ENCODE data around the gene KCNQ1. TPM values are rescaled to one million over a fixed set of nuclear protein-coding genes. Genes with fewer than 3 reads are reported as not detected.

KCNQ1 gene
- total and polyA plus RNA-seq, 3 experiments from 2014 or later: 2.6 to 5.7 (median 3.4) TPM

GRCh38 chr11:2713094-2713493, 268.3 kb downstream of the KCNQ1 start:
- ChIA-PET POLR2A (no interaction called here), CTCF (no interaction called here)

GRCh38 chr11:2713661-2714462, 269.1 kb downstream of the KCNQ1 start:
- no peak overlapping the region for H3K27ac Mint-ChIP-seq
- no peaks in the 10 kb centered on the region for H3K4me1 Mint-ChIP-seq
- Histone ChIP-seq H3K4me1 (ENCODE audit: insufficient read depth, low read length) (no peaks in the 10 kb centered on the region), H3K4me3 (ENCODE audit: low read length) (no peak overlapping the region), H3K27ac (ENCODE audit: low read depth, low read length) (no peak overlapping the region), H3K36me3 (ENCODE audit: insufficient read depth, low read length) (no peaks in the 10 kb centered on the region), H3K9me3 (ENCODE audit: low read length) (no peaks in the 10 kb centered on the region), H3K27me3 (ENCODE audit: insufficient read depth, low read length, poor library complexity, severe bottlenecking) (no peaks in the 10 kb centered on the region)
- ChIA-PET CTCF (no interaction called here), POLR2A (no interaction called here)
- H3K9me3 Mint-ChIP-seq: peaks cover 1 to 9% (median 2%) of the 10 kb centered on the region in 5 donors
- H3K4me3 Mint-ChIP-seq: no peak overlapping the region
- H3K27me3 Mint-ChIP-seq: peaks cover 0 to 2% of the 10 kb centered on the region in 2 donors
- DNase-seq: no peak
- peaks cover 0 to 4% (median 0%) of the 10 kb centered on the region in 3 donors for H3K36me3 Mint-ChIP-seq

More at GRCh38 chr11:2713094-2713493, 268.3 kb downstream of the KCNQ1 start:
- Mint-ChIP-seq H3K36me3 (peaks cover 0 to 4% (median 0%) of the 10 kb centered on the region in 3 donors), H3K9me3 (peaks cover 1 to 9% (median 2%) of the 10 kb centered on the region in 5 donors), H3K4me3 (no peak overlapping the region), H3K27me3 (peaks cover 0 to 2% of the 10 kb centered on the region in 2 donors), H3K4me1 (no peaks in the 10 kb centered on the region), H3K27ac (peak overlapping the region in 1 of 8 donors; percentile 54)
- no peak overlapping the region for H3K4me3 ChIP-seq (ENCODE audit: low read length)
- no peaks in the 10 kb centered on the region for H3K36me3 ChIP-seq (ENCODE audit: insufficient read depth, low read length)
- no peak overlapping the region for H3K27ac ChIP-seq (ENCODE audit: low read depth, low read length)
- DNase-seq: no peak
- H3K4me1 ChIP-seq (ENCODE audit: insufficient read depth, low read length): no peaks in the 10 kb centered on the region
- no peaks in the 10 kb centered on the region for H3K27me3 ChIP-seq (ENCODE audit: insufficient read depth, low read length, poor library complexity, severe bottlenecking)
- H3K9me3 ChIP-seq (ENCODE audit: low read length): no peaks in the 10 kb centered on the region

- peaks cover 0 to 2% of the 10 kb centered on the region in 2 donors for H3K27me3 Mint-ChIP-seq
- ChIA-PET POLR2A (no interaction called here), CTCF (no interaction called here)
- Histone ChIP-seq H3K4me3 (ENCODE audit: low read length) (no peak overlapping the region), H3K4me1 (ENCODE audit: insufficient read depth, low read length) (no peaks in the 10 kb centered on the region), H3K27me3 (ENCODE audit: insufficient read depth, low read length, poor library complexity, severe bottlenecking) (no peaks in the 10 kb centered on the region), H3K27ac (ENCODE audit: low read depth, low read length) (no peak overlapping the region), H3K36me3 (ENCODE audit: insufficient read depth, low read length) (no peaks in the 10 kb centered on the region), H3K9me3 (ENCODE audit: low read length) (no peaks in the 10 kb centered on the region)
- no peak for DNase-seq
- peak overlapping the region in 1 of 8 donors; percentile 65 for H3K27ac Mint-ChIP-seq
- no peaks in the 10 kb centered on the region for H3K4me1 Mint-ChIP-seq
- peaks cover 1 to 9% (median 2%) of the 10 kb centered on the region in 5 donors for H3K9me3 Mint-ChIP-seq
- H3K36me3 Mint-ChIP-seq: peaks cover 0 to 4% (median 0%) of the 10 kb centered on the region in 3 donors
- no peak overlapping the region for H3K4me3 Mint-ChIP-seq
Measured at GRCh38 chr11:2714463-2714800, 269.6 kb downstream of the KCNQ1 start.

GRCh38 chr11:2714871-2715270, 270.1 kb downstream of the KCNQ1 start:
- Histone ChIP-seq H3K4me1 (ENCODE audit: insufficient read depth, low read length) (no peaks in the 10 kb centered on the region), H3K27ac (ENCODE audit: low read depth, low read length) (no peak overlapping the region), H3K36me3 (ENCODE audit: insufficient read depth, low read length) (no peaks in the 10 kb centered on the region), H3K4me3 (ENCODE audit: low read length) (no peak overlapping the region), H3K27me3 (ENCODE audit: insufficient read depth, low read length, poor library complexity, severe bottlenecking) (no peaks in the 10 kb centered on the region), H3K9me3 (ENCODE audit: low read length) (no peaks in the 10 kb centered on the region)
- Mint-ChIP-seq H3K9me3 (peaks cover 1 to 8% (median 2%) of the 10 kb centered on the region in 5 donors), H3K27me3 (peaks cover 0 to 2% of the 10 kb centered on the region in 2 donors), H3K4me3 (peak overlapping the region in 1 of 7 donors; percentile 40), H3K27ac (peak overlapping the region in 1 of 8 donors; percentile 33), H3K36me3 (peaks cover 0 to 4% (median 0%) of the 10 kb centered on the region in 3 donors), H3K4me1 (no peaks in the 10 kb centered on the region)
- POLR2A ChIA-PET: no interaction called here
- no peak for DNase-seq
- CTCF ChIA-PET: no interaction called here

GRCh38 chr11:2715716-2716350, 271.0 kb downstream of the KCNQ1 start:
- Mint-ChIP-seq H3K4me3 (no peak overlapping the region), H3K9me3 (peaks cover 0 to 3% (median 0%) of the 10 kb centered on the region in 5 donors), H3K36me3 (peaks cover 0 to 4% (median 0%) of the 10 kb centered on the region in 3 donors), H3K4me1 (no peaks in the 10 kb centered on the region), H3K27ac (no peak overlapping the region), H3K27me3 (peaks cover 0 to 2% of the 10 kb centered on the region in 2 donors)
- Histone ChIP-seq H3K9me3 (ENCODE audit: low read length) (no peaks in the 10 kb centered on the region), H3K36me3 (ENCODE audit: insufficient read depth, low read length) (no peaks in the 10 kb centered on the region), H3K4me3 (ENCODE audit: low read length) (no peak overlapping the region), H3K4me1 (ENCODE audit: insufficient read depth, low read length) (no peaks in the 10 kb centered on the region), H3K27ac (ENCODE audit: low read depth, low read length) (no peak overlapping the region), H3K27me3 (ENCODE audit: insufficient read depth, low read length, poor library complexity, severe bottlenecking) (no peaks in the 10 kb centered on the region)
- POLR2A ChIA-PET: no interaction called here
- CTCF ChIA-PET: no interaction called here
- DNase-seq: no peak

- no peaks in the 10 kb centered on the region for H3K27me3 ChIP-seq (ENCODE audit: insufficient read depth, low read length, poor library complexity, severe bottlenecking)
- H3K4me3 ChIP-seq (ENCODE audit: low read length): no peak overlapping the region
- H3K9me3 ChIP-seq (ENCODE audit: low read length): no peaks in the 10 kb centered on the region
- POLR2A ChIA-PET: no interaction called here
- no peak overlapping the region for H3K4me3 Mint-ChIP-seq
- CTCF ChIA-PET: no interaction called here
- no peaks in the 10 kb centered on the region for H3K36me3 Mint-ChIP-seq
- H3K27ac Mint-ChIP-seq: no peak overlapping the region
- no peak overlapping the region for H3K27ac ChIP-seq (ENCODE audit: low read depth, low read length)
- no peaks in the 10 kb centered on the region for H3K36me3 ChIP-seq (ENCODE audit: insufficient read depth, low read length)
- H3K27me3 Mint-ChIP-seq: peaks cover 0 to 2% of the 10 kb centered on the region in 2 donors
- DNase-seq: no peak
- no peaks in the 10 kb centered on the region for H3K4me1 Mint-ChIP-seq
- peaks cover 0 to 2% (median 0%) of the 10 kb centered on the region in 5 donors for H3K9me3 Mint-ChIP-seq
- no peaks in the 10 kb centered on the region for H3K4me1 ChIP-seq (ENCODE audit: insufficient read depth, low read length)
Measured at GRCh38 chr11:2716376-2717095, 271.7 kb downstream of the KCNQ1 start.

GRCh38 chr11:2717561-2718325, 272.9 kb downstream of the KCNQ1 start:
- Histone ChIP-seq H3K27me3 (ENCODE audit: insufficient read depth, low read length, poor library complexity, severe bottlenecking) (no peaks in the 10 kb centered on the region), H3K4me1 (ENCODE audit: insufficient read depth, low read length) (no peaks in the 10 kb centered on the region), H3K4me3 (ENCODE audit: low read length) (no peak overlapping the region), H3K36me3 (ENCODE audit: insufficient read depth, low read length) (no peaks in the 10 kb centered on the region), H3K9me3 (ENCODE audit: low read length) (no peaks in the 10 kb centered on the region), H3K27ac (ENCODE audit: low read depth, low read length) (no peak overlapping the region)
- Mint-ChIP-seq H3K36me3 (no peaks in the 10 kb centered on the region), H3K4me3 (no peak overlapping the region), H3K27ac (no peak overlapping the region), H3K27me3 (peaks cover 0 to 2% of the 10 kb centered on the region in 2 donors), H3K9me3 (no peaks in the 10 kb centered on the region), H3K4me1 (no peaks in the 10 kb centered on the region)
- ChIA-PET POLR2A (no interaction called here), CTCF (no interaction called here)
- DNase-seq: no peak
